Pancreas (tissue), 10 donors: Measurements from ENCODE around the gene CHD5. TPM values are rescaled to one million over a fixed set of nuclear protein-coding genes. Genes with fewer than 3 reads are reported as not detected.

Experiments
- ATAC-seq, 4 donors: fragments of 200-7000 bp; cut with Tn5 transposase; one replicate each; pipeline versions ENCODE4 v1.8.0 to v1.9.1; 2020; ENCODE audit warnings: mild to moderate bottlenecking in 4 of 4, moderate library complexity in 4 of 4
- DNase-seq, 6 donors: peaks; one replicate each; pipeline ENCODE4 v3.0.0-alpha.2; 2020
- FAIRE-seq: peaks from 2 replicates; lab custom pipeline; 2012; peaks lifted over from hg19 to GRCh38; lab: Jason Lieb, UNC
- H3K27ac ChIP-seq, 4 donors: fragments of 200-600 bp; sonication (generic); 1 replicate in 3 of 4; 2 replicates in 1 of 4; pipeline versions ENCODE4 v1.5.0 to v1.8.0; 2020
- H3K27me3 ChIP-seq, 4 donors: fragments of 200-600 bp; one replicate each; pipeline ENCODE4 v1.8.0; 2021
- H3K36me3 ChIP-seq, 3 donors: fragments of 200-600 bp; sonication (generic) in 1 of 3; one replicate each; pipeline versions ENCODE4 v1.5.0 to v1.8.0; 2020 to 2021
- H3K4me1 ChIP-seq, 3 donors: fragments of 200-600 bp; one replicate each; pipeline ENCODE4 v1.8.0; 2021
- H3K4me3 ChIP-seq, 4 donors: fragments of 200-600 bp; sonication (generic) in 2 of 4; one replicate each; pipeline versions ENCODE4 v1.5.0 to v1.8.0; 2020 to 2021
- H3K9me3 ChIP-seq, 4 donors: fragments of 200-600 bp; one replicate each; pipeline ENCODE4 v1.8.0; 2021
- WGBS, 2 donors: extraction: QIAGEN DNeasy Blood & Tissue Kit; methylation state at CpG; one replicate each; pipeline ENCODE4 v1.1.7; 2013; 5-methylcytosine and 5-hydroxymethylcytosine counted together
- intact Hi-C, 3 donors: fragments of 100-400 bp; cut with DNase I; formaldehyde crosslinking; loops; one replicate each; pipeline versions ENCODE4 v1.11.1 to v1.14.2; 2022
- polyA plus RNA-seq, 2 donors: library from polyadenylated mRNA; stranded (reverse); fragments of 200-250 nt; gene quantifications; one replicate each; pipeline ENCODE4 v1.2.3, GENCODE V29; 2013
- total RNA-seq, 6 donors: library from RNA; stranded (reverse); fragmentation: NEBNext Ultra II Directional in 4 of 6; extraction: Animal tissue kit (Norgen Biotek cat#: 25700) in 4 of 6; gene quantifications; one replicate each; pipeline versions ENCODE4 v1.2.1 to v1.2.4, GENCODE V29; 2021 to 2023
- TF ChIP-seq, protein P1 (sequence below), 4 donors: fragments of 200-600 bp; sonication (generic) in 3 of 4; IDR thresholded peaks; one replicate each; pipeline versions ENCODE4 v1.5.0 to v1.8.0; 2021; ENCODE audit warnings: antibody characterized with exemption in 4 of 4
- donor health status: healthy with polysubstance abuse.
- donor health status: DM: no; HTN: no; CAD: no; lungs with moderate emphysema.
- donor health status: DM: no; HTN: no; CAD: no.
- donor health status: control.
- donor health status: control.
- donor health status: Bipolar disorder and iron deficiency.
- donor health status: DM: yes; HTN: yes; CAD: no.
- donor health status: DM: no; HTN: no; CAD: no.
- donor health status: DM: no; HTN: no; CAD: no.
- donor health status: DM: yes; HTN: yes; CAD: no.

The CHD5 gene
- total and polyA plus RNA-seq, 8 donors = 0.09 to 2.9 (median 0.40) TPM

DNA sequence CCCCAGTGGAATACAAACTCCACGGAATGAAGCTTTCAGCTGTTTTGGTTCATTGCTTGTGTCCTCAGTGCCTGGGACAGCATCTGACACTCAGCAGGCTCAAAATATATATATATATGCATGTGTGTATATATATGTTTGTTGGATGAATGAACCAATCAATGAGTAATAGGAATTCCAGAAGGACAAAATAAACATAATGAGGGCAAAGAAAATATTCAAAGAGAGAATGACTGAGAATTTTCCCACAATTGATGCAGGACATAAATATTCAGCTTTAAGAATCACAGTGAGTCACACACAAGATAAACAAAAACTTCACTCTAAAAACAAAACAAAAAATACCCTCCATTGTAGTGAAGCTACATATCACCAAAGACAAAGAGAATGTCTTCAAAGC, 64.0 kb downstream of the CHD5 start:
- Histone ChIP-seq H3K4me3 (no peak overlapping the region), H3K4me1 (no peaks in the 10 kb centered on the region), H3K27ac (no peak overlapping the region), H3K9me3 (no peaks in the 10 kb centered on the region), H3K27me3 (no peaks in the 10 kb centered on the region), H3K36me3 (no peaks in the 10 kb centered on the region)
- ATAC-seq = no peak
- 47 to 51% methylated on average over 1 of the region's 1 CpG for WGBS, 2 donors
- intact Hi-C loops = no loop called here
- no peak for FAIRE-seq
- TF ChIP-seq, protein P1, sequence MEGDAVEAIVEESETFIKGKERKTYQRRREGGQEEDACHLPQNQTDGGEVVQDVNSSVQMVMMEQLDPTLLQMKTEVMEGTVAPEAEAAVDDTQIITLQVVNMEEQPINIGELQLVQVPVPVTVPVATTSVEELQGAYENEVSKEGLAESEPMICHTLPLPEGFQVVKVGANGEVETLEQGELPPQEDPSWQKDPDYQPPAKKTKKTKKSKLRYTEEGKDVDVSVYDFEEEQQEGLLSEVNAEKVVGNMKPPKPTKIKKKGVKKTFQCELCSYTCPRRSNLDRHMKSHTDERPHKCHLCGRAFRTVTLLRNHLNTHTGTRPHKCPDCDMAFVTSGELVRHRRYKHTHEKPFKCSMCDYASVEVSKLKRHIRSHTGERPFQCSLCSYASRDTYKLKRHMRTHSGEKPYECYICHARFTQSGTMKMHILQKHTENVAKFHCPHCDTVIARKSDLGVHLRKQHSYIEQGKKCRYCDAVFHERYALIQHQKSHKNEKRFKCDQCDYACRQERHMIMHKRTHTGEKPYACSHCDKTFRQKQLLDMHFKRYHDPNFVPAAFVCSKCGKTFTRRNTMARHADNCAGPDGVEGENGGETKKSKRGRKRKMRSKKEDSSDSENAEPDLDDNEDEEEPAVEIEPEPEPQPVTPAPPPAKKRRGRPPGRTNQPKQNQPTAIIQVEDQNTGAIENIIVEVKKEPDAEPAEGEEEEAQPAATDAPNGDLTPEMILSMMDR (IDR thresholded peaks at IDR 0.05) = no peak
- DNase-seq = no peak

DNA sequence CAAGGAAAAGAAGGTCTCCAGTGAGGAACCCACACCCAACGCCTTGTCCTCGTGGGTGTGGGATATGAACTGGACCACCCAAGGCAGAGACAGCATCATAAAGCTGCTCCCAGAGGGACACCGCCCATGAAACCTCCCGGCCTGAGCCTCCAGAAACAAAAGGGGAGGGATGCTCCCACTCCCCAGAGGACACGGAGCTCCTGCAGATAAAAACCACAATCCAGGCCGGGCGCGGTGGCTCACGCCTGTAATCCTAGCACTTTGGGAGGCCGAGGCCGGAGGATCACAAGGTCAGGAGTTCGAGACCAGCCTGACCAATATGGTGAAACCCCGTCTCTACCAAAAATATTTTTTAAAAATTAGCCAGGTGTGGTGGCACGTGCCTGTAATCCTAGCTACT, 66.4 kb downstream of the CHD5 start:
- H3K4me3 ChIP-seq = no peak overlapping the region
- 82 to 87% methylated on average over 14 of the region's 14 CpGs for WGBS, 2 donors
- ATAC-seq = no peak

DNA sequence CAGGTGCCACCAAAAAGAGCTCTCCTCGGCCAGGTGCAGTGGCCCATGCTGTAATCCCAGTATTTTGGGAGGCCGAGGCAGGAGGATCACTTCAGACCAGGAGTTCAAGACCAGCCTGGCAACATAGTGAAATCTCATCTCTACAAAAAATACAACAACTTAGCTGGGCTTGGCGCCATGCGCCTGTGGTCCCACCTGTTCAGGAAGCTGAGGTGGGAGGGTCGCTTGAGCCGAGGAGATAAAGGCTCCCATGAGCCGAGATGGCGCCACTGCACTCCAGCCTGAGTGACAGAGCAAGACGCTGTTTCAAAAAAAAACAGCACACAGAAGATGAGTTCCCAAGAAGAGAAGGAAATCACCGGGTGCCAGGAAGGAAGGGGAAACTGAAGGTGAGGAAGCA, 67.0 kb downstream of the CHD5 start:
- no peak for FAIRE-seq
- Histone ChIP-seq H3K4me3 (no peak overlapping the region), H3K27ac (no peak overlapping the region), H3K4me1 (no peaks in the 10 kb centered on the region), H3K9me3 (no peaks in the 10 kb centered on the region), H3K27me3 (no peaks in the 10 kb centered on the region), H3K36me3 (no peaks in the 10 kb centered on the region)
- ATAC-seq = no peak
- WGBS, 2 donors = 61 to 77% methylated on average over 10 of the region's 10 CpGs
- DNase-seq = no peak
- intact Hi-C loops = no loop called here
- TF ChIP-seq, protein P1 (IDR thresholded peaks at IDR 0.05) = no peak

More for the DNA sequence above, 66.4 kb downstream of the CHD5 start:
- intact Hi-C loops = no loop called here
- Histone ChIP-seq H3K36me3 (no peaks in the 10 kb centered on the region), H3K4me1 (no peaks in the 10 kb centered on the region), H3K27ac (no peak overlapping the region), H3K27me3 (no peaks in the 10 kb centered on the region), H3K9me3 (no peaks in the 10 kb centered on the region)
- FAIRE-seq = no peak
- DNase-seq = no peak
- TF ChIP-seq, protein P1 (IDR thresholded peaks at IDR 0.05) = no peak

DNA sequence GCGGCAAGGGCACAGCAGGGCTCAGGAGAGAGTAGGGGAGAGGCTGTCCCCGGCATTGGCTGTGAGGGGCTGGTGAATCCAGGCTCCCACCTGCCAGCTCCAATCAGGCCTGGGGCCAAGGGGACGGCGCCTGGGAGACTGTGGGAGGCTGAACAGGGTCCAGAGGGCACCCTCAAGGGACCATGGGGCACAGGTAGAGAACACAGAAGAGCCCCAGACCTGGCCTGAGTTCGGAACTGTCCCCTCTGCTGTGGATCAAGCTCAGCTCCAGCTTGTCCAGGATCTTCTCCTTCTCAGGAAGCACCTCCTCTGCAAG, 67.5 kb downstream of the CHD5 start:
- Histone ChIP-seq H3K4me1 (no peaks in the 10 kb centered on the region), H3K4me3 (no peak overlapping the region), H3K27me3 (no peaks in the 10 kb centered on the region), H3K36me3 (no peaks in the 10 kb centered on the region), H3K9me3 (no peaks in the 10 kb centered on the region), H3K27ac (no peak overlapping the region)
- ATAC-seq = no peak
- intact Hi-C loops = no loop called here
- WGBS, 2 donors = 59 to 67% methylated on average over 4 to 5 of the region's 5 CpGs
- no peak for DNase-seq
- no peak for FAIRE-seq
- TF ChIP-seq, protein P1 (IDR thresholded peaks at IDR 0.05) = no peak

DNA sequence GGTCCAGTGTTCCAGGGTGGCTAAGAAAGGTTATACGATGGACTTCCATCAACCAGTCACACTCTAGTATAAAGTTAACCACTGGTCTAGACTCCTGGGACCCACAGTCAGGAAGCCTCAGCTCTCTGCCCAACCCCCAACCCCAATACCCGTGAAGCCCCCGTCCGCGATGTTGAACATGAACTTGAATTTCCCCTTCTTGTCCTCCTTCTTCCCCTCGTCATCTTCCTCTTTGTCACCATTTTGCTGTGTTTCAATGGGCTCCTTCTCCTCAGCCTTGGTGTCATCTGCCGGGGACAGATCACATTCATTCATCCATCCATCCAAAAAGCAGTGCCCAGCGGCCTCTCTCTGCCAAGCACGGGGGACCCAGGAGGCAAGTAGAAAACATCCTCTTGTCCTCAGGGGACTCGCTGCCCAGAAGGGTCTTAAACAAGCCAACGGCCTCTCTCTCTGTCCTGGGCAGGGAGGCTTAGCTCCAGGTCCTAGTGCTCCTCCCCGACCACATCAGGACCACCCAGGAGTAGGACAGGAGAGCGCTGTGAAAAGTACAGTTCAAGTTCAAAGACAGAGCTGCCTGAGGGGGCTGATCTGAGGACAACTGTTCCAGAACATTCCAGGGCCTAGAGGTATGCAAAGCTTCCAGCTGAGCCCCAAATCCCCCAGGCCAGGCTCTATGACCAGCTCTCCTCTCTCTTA, 68.0 kb downstream of the CHD5 start:
- 70 to 75% methylated on average over 13 of the region's 13 CpGs for WGBS, 2 donors
- Histone ChIP-seq H3K4me1 (no peaks in the 10 kb centered on the region), H3K27ac (no peak overlapping the region), H3K36me3 (no peaks in the 10 kb centered on the region), H3K27me3 (no peaks in the 10 kb centered on the region), H3K9me3 (no peaks in the 10 kb centered on the region), H3K4me3 (no peak overlapping the region)
- ATAC-seq (no peak), FAIRE-seq (no peak), DNase-seq (no peak)
- TF ChIP-seq, protein P1 (IDR thresholded peaks at IDR 0.05) = no peak
- intact Hi-C loops = no loop called here
